Nephron (organoid): ENCODE data around the gene MRPL33.
"Not testable (repeated sequence)": the region's sequence is repeated elsewhere in the genome, so short reads cannot be mapped to it uniquely, and the experiment has no call there.

Experiments used
- H3K27ac Mint-ChIP-seq, 3 experiments: 2 replicates each; pipeline ENCODE4 v1.8.0; 2020; ENCODE audit warnings: mixed read lengths in 3 of 3, mild to moderate bottlenecking in 2 of 3, moderate library complexity in 1 of 3
- H3K27me3 Mint-ChIP-seq: 2 replicates; pipeline ENCODE4 v1.8.0; 2021; ENCODE audit warnings: low read depth, mild to moderate bottlenecking, moderate library complexity, mixed read lengths
- H3K36me3 Mint-ChIP-seq: 2 replicates; pipeline ENCODE4 v1.8.0; 2020; ENCODE audit warnings: low read depth, mixed read lengths
- H3K4me1 Mint-ChIP-seq: 2 replicates; pipeline ENCODE4 v1.8.0; 2020; ENCODE audit warnings: mixed read lengths
- H3K4me3 Mint-ChIP-seq, 3 experiments: 2 replicates each; pipeline ENCODE4 v1.8.0; 2020; ENCODE audit warnings: mild to moderate bottlenecking in 3 of 3, mixed read lengths in 3 of 3, moderate library complexity in 2 of 3
- H3K9me3 Mint-ChIP-seq: 2 replicates; pipeline ENCODE4 v1.8.0; 2020; ENCODE audit warnings: mixed read lengths
- CTCF ChIP-seq, 3 experiments: fragments of 200-600 bp; sonication (generic); IDR thresholded peaks; one replicate each; pipeline ENCODE4 v1.5.0; 2021; ENCODE audit warnings: antibody characterized with exemption in 3 of 3; ENCODE audit not compliant: unreplicated experiment in 3 of 3

The MRPL33 gene

GRCh38 chr2:27737676-27738348, 33.7 kb upstream of the MRPL33 start:
- peak overlapping the region in 1 of 3 experiments; percentile 58 for H3K27ac Mint-ChIP-seq
- H3K36me3 Mint-ChIP-seq, result no peaks in the 10 kb centered on the region
- no peak for TF ChIP-seq CTCF (IDR thresholded peaks at IDR 0.05; ENCODE audit: unreplicated experiment in 3 of 3)
- H3K27me3 Mint-ChIP-seq, result peaks cover 6% of the 10 kb centered on the region
- no peak overlapping the region for H3K4me3 Mint-ChIP-seq
- H3K4me1 Mint-ChIP-seq, result peaks cover 9% of the 10 kb centered on the region
- peaks cover 19% of the 10 kb centered on the region for H3K9me3 Mint-ChIP-seq

GRCh38 chr2:27738349-27739057, 33.0 kb upstream of the MRPL33 start:
- no peak for TF ChIP-seq CTCF (IDR thresholded peaks at IDR 0.05; ENCODE audit: unreplicated experiment in 3 of 3)
- Mint-ChIP-seq H3K27ac (no peak overlapping the region), H3K4me3 (no peak overlapping the region), H3K4me1 (peaks cover 9% of the 10 kb centered on the region), H3K27me3 (peaks cover 6% of the 10 kb centered on the region), H3K9me3 (peaks cover 19% of the 10 kb centered on the region), H3K36me3 (no peaks in the 10 kb centered on the region)

GRCh38 chr2:27739058-27739373, 32.5 kb upstream of the MRPL33 start:
- Mint-ChIP-seq H3K4me1 (peaks cover 9% of the 10 kb centered on the region), H3K36me3 (no peaks in the 10 kb centered on the region), H3K27me3 (peaks cover 6% of the 10 kb centered on the region), H3K9me3 (peaks cover 21% of the 10 kb centered on the region), H3K27ac (no peak overlapping the region), H3K4me3 (no peak overlapping the region)
- no peak for TF ChIP-seq CTCF (IDR thresholded peaks at IDR 0.05; ENCODE audit: unreplicated experiment in 3 of 3)

- Mint-ChIP-seq H3K4me1 (peaks cover 4% of the 10 kb centered on the region), H3K27ac (no peak overlapping the region), H3K9me3 (peaks cover 32% of the 10 kb centered on the region), H3K27me3 (peaks cover 7% of the 10 kb centered on the region), H3K4me3 (no peak overlapping the region), H3K36me3 (no peaks in the 10 kb centered on the region)
- no peak for TF ChIP-seq CTCF (IDR thresholded peaks at IDR 0.05; ENCODE audit: unreplicated experiment in 3 of 3)
These were observed 29.8 kb upstream of the MRPL33 start for GRCh38 chr2:27741673-27742072.

- no peak overlapping the region for H3K27ac Mint-ChIP-seq
- H3K27me3 Mint-ChIP-seq, result peaks cover 4% of the 10 kb centered on the region
- no peak overlapping the region for H3K4me3 Mint-ChIP-seq
- peaks cover 32% of the 10 kb centered on the region for H3K9me3 Mint-ChIP-seq
- H3K4me1 Mint-ChIP-seq, result no peaks in the 10 kb centered on the region
- no peaks in the 10 kb centered on the region for H3K36me3 Mint-ChIP-seq
- no peak for TF ChIP-seq CTCF (IDR thresholded peaks at IDR 0.05; ENCODE audit: unreplicated experiment in 3 of 3)
These were observed 28.9 kb upstream of the MRPL33 start for GRCh38 chr2:27742571-27742970.

GRCh38 chr2:27745494-27745893, 26.0 kb upstream of the MRPL33 start:
- not testable (repeated sequence) for H3K36me3 Mint-ChIP-seq, H3K27ac Mint-ChIP-seq, H3K27me3 Mint-ChIP-seq, H3K4me3 Mint-ChIP-seq, H3K4me1 Mint-ChIP-seq
- H3K9me3 Mint-ChIP-seq, result peaks cover 40% of the 10 kb centered on the region
